ENCODE measurements around the gene OR5K1.

DNA sequence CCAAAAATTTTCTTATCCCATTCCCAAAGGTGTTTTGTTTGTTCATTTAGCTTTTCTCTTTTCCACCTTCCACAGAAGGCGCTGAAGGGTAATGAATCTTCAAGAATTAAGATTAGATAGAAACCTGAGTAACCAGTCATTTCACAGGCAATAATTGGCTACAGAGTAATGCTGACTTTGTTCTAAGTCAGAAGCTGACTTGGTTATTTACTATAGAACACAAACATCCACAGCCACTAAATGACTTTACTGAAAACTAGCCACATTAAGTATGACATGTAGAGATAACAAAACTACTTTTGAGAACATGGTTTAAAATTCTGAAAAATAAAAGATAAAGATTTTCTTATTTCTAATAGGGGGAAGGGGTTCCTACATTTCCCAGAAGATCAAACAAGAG lies 51.9 kb downstream of the OR5K1 start:
- TF ChIP-seq EZH2 (IDR thresholded peaks at IDR 0.05; ENCODE audit: borderline replicate concordance, low read length) (no peak), CTCF (IDR thresholded peaks at IDR 0.05; ENCODE audit: low read length) (no peak)

Measured in OCI-LY1 (cell line).